Thymus (tissue), 11 donors: ENCODE measurements around the gene SPATA2L. TPM values are rescaled to one million over a fixed set of nuclear protein-coding genes. Genes with fewer than 3 reads are reported as not detected.

Source experiments
- DNase-seq, 9 donors: peaks; one replicate each; pipeline ENCODE4 v3.0.0-alpha.2; 2013; ENCODE audit warnings: low spot score in 9 of 9, low read depth in 6 of 9, missing footprints in 1 of 9
- H3K27ac ChIP-seq, 2 donors: one replicate each; pipeline ENCODE4 v1.5.1; 2013; ENCODE audit warnings: control low read depth in 1 of 2, low read depth in 1 of 2, low read length in 1 of 2, mild to moderate bottlenecking in 1 of 2, moderate library complexity in 1 of 2
- H3K27me3 ChIP-seq, 2 donors: one replicate each; pipeline ENCODE4 v1.5.1; 2013; ENCODE audit warnings: low read length in 1 of 2; ENCODE audit not compliant: control insufficient read depth in 2 of 2, insufficient read depth in 1 of 2
- H3K36me3 ChIP-seq, 2 donors: one replicate each; pipeline ENCODE4 v1.5.1; 2013; ENCODE audit warnings: low read length in 1 of 2, mild to moderate bottlenecking in 1 of 2, moderate library complexity in 1 of 2; ENCODE audit not compliant: control insufficient read depth in 2 of 2, insufficient read depth in 2 of 2
- H3K4me1 ChIP-seq, 2 donors: one replicate each; pipeline ENCODE4 v1.5.1; 2013; ENCODE audit warnings: low read length in 2 of 2; ENCODE audit not compliant: control insufficient read depth in 2 of 2, insufficient read depth in 2 of 2
- H3K4me3 ChIP-seq, 2 donors: one replicate each; pipeline ENCODE4 v1.5.1; 2013; ENCODE audit warnings: low read length in 2 of 2, control low read depth in 1 of 2, mild to moderate bottlenecking in 1 of 2
- H3K9me3 ChIP-seq, 2 donors: one replicate each; pipeline ENCODE4 v1.5.1; 2013; ENCODE audit warnings: low read length in 1 of 2, mild to moderate bottlenecking in 1 of 2; ENCODE audit not compliant: control insufficient read depth in 2 of 2, insufficient read depth in 1 of 2
- WGBS: extraction: QIAGEN DNeasy Blood & Tissue Kit; methylation state at CpG from one replicate; pipeline ENCODE4 v1.1.7; 2013; 5-methylcytosine and 5-hydroxymethylcytosine counted together
- polyA plus RNA-seq: library from polyadenylated mRNA; stranded (reverse); fragments of 200-250 nt; gene quantifications from one replicate; pipeline ENCODE4 v1.2.3, GENCODE V29; 2013
- total RNA-seq: library from RNA; stranded (reverse); fragments of 120-200 nt; gene quantifications from one replicate; pipeline ENCODE4 v1.2.4, GENCODE V29; 2013
- donor health status: healthy.

SPATA2L gene
- total and polyA plus RNA-seq, 2 donors, result 6.8 to 9.1 TPM

DNA sequence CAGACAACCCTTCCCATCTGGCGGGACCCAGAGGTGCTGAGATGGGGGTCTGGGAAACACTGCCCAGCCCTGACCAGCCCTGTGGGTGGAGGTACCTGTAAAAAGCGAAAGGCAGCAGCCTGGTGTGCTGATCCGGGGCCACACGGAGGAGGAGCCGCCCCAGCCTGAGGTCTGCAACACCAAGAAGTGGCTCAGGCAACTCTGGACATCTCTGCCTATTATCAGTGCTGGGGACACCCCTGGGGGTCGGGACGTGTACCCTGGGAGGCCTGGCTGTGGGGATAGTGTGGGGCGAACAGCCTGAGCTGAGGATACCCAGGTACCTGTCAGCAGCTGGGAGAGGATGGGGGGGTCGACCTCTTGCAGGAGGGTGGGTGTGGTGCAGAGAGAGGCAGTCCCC, 37.9 kb upstream of the SPATA2L start:
- no peaks in the 10 kb centered on the region for H3K27me3 ChIP-seq
- H3K27ac ChIP-seq, result no peak overlapping the region
- peaks cover 71 to 81% of the 10 kb centered on the region in 2 donors for H3K36me3 ChIP-seq
- H3K4me3 ChIP-seq, result no peak overlapping the region
- 97% methylated on average over 9 of the region's 9 CpGs for WGBS
- peaks cover 3 to 6% of the 10 kb centered on the region in 2 donors for H3K4me1 ChIP-seq
- no peak for DNase-seq
- peaks cover 0 to 2% of the 10 kb centered on the region in 2 donors for H3K9me3 ChIP-seq

GRCh38 chr16:89738538-89739317, 37.2 kb upstream of the SPATA2L start:
- Histone ChIP-seq H3K4me3 (no peak overlapping the region), H3K27ac (no peak overlapping the region), H3K9me3 (no peaks in the 10 kb centered on the region), H3K27me3 (no peaks in the 10 kb centered on the region), H3K4me1 (peaks cover 3 to 6% of the 10 kb centered on the region in 2 donors), H3K36me3 (peaks cover 73 to 83% of the 10 kb centered on the region in 2 donors)
- no peak for DNase-seq
- WGBS, result 96% methylated on average over 20 of the region's 20 CpGs

DNA sequence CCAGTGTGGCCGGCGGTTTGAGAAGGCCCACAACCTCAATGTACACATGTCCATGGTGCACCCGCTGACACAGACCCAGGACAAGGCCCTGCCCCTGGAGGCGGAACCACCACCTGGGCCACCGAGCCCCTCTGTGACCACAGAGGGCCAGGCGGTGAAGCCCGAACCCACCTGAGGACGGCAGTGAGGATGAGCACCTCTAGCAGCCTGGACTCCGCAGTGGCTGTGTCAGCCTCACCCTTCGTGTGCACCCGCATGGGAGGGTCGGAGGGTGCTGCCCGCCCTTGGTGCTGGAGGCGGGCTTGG, 36.5 kb upstream of the SPATA2L start:
- H3K4me1 ChIP-seq, result peaks cover 3 to 6% of the 10 kb centered on the region in 2 donors
- DNase-seq, result no peak
- H3K36me3 ChIP-seq, result peaks cover 80 to 88% of the 10 kb centered on the region in 2 donors
- H3K9me3 ChIP-seq, result no peaks in the 10 kb centered on the region
- 97% methylated on average over 14 of the region's 14 CpGs for WGBS
- no peaks in the 10 kb centered on the region for H3K27me3 ChIP-seq
- no peak overlapping the region for H3K4me3 ChIP-seq
- H3K27ac ChIP-seq, result no peak overlapping the region

- Histone ChIP-seq H3K27ac (no peak overlapping the region), H3K27me3 (no peaks in the 10 kb centered on the region), H3K36me3 (peaks cover 82 to 87% of the 10 kb centered on the region in 2 donors), H3K4me1 (peaks cover 3 to 6% of the 10 kb centered on the region in 2 donors), H3K4me3 (no peak overlapping the region), H3K9me3 (no peaks in the 10 kb centered on the region)
- 69% methylated on average over 20 of the region's 20 CpGs for WGBS
- peak in 1 of 9 donors; percentile 62 for DNase-seq
Measured at GRCh38 chr16:89737341-89738071, 36.0 kb upstream of the SPATA2L start.

- H3K27me3 ChIP-seq, result no peaks in the 10 kb centered on the region
- 100% methylated on average over 3 of the region's 3 CpGs for WGBS
- H3K9me3 ChIP-seq, result no peaks in the 10 kb centered on the region
- no peak overlapping the region for H3K27ac ChIP-seq
- peaks cover 3 to 6% of the 10 kb centered on the region in 2 donors for H3K4me1 ChIP-seq
- no peak overlapping the region for H3K4me3 ChIP-seq
- no peak for DNase-seq
- H3K36me3 ChIP-seq, result peaks cover 85 to 93% of the 10 kb centered on the region in 2 donors
Measured at GRCh38 chr16:89736554-89736953, 35.0 kb upstream of the SPATA2L start.

DNA sequence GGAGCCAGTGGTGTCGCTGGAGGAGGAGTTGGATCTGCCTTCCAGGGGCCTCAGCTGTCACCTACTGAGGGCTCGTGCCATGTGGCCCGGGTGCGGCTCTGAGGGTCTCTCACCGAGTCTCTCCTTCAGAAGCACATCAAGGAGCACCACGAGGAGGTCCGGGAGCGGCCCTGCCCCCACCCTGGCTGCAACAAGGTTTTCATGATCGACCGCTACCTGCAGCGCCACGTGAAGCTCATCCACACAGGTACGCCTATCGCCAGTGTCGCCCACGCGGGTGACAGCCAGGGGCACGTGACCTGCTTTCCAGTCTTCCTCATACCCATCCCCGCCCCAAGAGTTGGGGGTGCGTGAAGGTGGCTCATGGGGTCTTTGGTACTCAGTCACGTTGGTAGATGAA, 32.3 kb upstream of the SPATA2L start:
- WGBS, result 95% methylated on average over 21 of the region's 21 CpGs
- Histone ChIP-seq H3K27me3 (no peaks in the 10 kb centered on the region), H3K36me3 (peaks cover 90 to 92% of the 10 kb centered on the region in 2 donors), H3K27ac (no peak overlapping the region), H3K4me1 (peaks cover 3 to 6% of the 10 kb centered on the region in 2 donors), H3K9me3 (no peaks in the 10 kb centered on the region), H3K4me3 (no peak overlapping the region)
- DNase-seq, result no peak

DNA sequence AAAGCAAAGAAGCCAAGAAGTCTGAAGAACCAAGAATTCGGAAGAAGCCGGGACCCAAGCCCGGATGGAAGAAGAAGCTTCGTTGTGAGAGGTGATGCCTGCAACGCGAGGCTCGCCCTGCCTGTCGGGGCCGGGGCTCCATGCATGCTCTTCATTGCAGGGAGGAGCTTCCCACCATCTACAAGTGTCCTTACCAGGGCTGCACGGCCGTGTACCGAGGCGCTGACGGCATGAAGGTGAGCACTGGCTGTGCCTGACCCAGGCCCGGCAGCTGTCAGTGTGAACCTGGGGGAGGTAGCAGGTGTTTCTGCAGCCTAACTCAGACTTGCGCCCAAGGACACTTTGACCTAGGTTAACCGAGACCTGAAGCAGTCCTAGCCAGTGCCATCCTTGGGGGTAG, 31.8 kb upstream of the SPATA2L start:
- 93% methylated on average over 17 of the region's 17 CpGs for WGBS
- no peaks in the 10 kb centered on the region for H3K9me3 ChIP-seq
- no peak for DNase-seq
- no peak overlapping the region for H3K4me3 ChIP-seq
- peaks cover 88 to 90% of the 10 kb centered on the region in 2 donors for H3K36me3 ChIP-seq
- no peaks in the 10 kb centered on the region for H3K27me3 ChIP-seq
- peaks cover 3 to 6% of the 10 kb centered on the region in 2 donors for H3K4me1 ChIP-seq
- H3K27ac ChIP-seq, result no peak overlapping the region

DNA sequence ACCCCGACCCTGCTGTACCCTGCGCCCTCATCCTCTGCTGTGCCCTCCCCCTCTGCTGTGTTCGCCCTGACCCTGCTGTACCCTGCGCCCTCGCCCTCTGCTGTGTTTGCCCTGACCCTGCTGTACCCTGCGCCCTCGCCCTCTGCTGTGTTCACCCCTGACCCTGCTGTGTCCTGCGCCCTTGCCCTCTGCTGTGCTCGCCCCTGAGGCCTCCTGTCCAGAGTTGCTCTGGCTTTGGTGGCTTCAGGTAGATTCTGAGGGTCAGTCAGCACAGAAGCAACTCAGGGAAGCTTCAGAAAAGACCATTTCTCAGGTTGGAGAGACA, 31.4 kb upstream of the SPATA2L start:
- no peaks in the 10 kb centered on the region for H3K9me3 ChIP-seq
- peaks cover 88 to 90% of the 10 kb centered on the region in 2 donors for H3K36me3 ChIP-seq
- no peak overlapping the region for H3K27ac ChIP-seq
- DNase-seq, result no peak
- 99% methylated on average over 9 of the region's 9 CpGs for WGBS
- H3K4me3 ChIP-seq, result no peak overlapping the region
- H3K27me3 ChIP-seq, result no peaks in the 10 kb centered on the region
- peaks cover 3 to 4% of the 10 kb centered on the region in 2 donors for H3K4me1 ChIP-seq

DNA sequence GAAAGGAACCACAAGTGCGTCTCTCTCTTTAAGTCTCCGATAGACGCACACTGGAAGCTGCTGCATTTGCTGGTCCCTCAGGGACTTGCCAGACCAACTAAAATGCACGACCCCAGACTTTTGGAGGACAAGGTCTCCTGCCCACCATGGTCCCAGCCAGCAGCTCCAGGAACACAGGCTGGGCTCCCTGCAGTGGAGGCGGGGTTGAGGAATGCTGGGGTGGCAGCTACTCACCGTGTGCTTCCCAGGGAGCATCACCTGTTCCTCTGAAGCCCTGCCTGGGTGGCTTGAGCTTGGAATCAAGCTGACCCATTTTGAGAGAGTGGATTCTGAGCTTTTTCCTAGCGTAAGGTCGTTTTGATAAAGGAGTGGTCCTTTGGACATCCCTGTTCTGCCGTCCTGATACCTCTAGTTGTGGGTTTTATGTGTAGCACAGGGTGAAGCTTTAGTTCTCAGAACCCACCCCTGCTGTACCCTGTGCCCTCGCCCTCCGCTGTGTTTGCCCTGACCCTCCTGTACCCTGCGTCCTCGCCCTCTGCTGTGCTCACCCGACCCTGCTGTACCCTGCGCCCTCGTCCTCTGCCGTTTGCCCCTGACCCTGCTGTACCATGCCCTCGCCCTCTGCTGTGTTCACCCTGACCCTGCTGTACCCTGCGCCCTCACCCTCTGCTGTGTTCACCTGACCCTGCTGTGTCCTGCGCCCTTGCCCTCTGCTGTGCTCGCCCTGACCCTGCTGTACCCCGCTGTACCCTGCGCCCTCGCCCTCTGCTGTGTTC, 30.8 kb upstream of the SPATA2L start:
- WGBS, result 94% methylated on average over 24 of the region's 24 CpGs
- no peak for DNase-seq
- H3K4me3 ChIP-seq, result no peak overlapping the region
- no peaks in the 10 kb centered on the region for H3K27me3 ChIP-seq
- H3K4me1 ChIP-seq, result peaks cover 0 to 3% of the 10 kb centered on the region in 2 donors
- no peak overlapping the region for H3K27ac ChIP-seq
- H3K36me3 ChIP-seq, result peaks cover 88 to 90% of the 10 kb centered on the region in 2 donors
- no peaks in the 10 kb centered on the region for H3K9me3 ChIP-seq
